Right kidney (tissue), 1 donor: ENCODE results near the gene KRTAP4-11.
"Not testable (repeated sequence)": the region's sequence is repeated elsewhere in the genome, so short reads cannot be mapped to it uniquely, and the experiment has no call there.

Experiments
- DNase-seq: peaks from one replicate; pipeline ENCODE4 v3.0.0-alpha.2; 2016

Gene KRTAP4-11

GRCh38 chr17:41123991-41124371 is 5.8 kb upstream of the KRTAP4-11 start, which contains the start of gene KRTAP4-12:
Gene KRTAP4-12 (minus strand): TSS chr17:41124182. CDS start chr17:41124122, 60 bp downstream.
- DNase-seq: not testable (repeated sequence)

DNA sequence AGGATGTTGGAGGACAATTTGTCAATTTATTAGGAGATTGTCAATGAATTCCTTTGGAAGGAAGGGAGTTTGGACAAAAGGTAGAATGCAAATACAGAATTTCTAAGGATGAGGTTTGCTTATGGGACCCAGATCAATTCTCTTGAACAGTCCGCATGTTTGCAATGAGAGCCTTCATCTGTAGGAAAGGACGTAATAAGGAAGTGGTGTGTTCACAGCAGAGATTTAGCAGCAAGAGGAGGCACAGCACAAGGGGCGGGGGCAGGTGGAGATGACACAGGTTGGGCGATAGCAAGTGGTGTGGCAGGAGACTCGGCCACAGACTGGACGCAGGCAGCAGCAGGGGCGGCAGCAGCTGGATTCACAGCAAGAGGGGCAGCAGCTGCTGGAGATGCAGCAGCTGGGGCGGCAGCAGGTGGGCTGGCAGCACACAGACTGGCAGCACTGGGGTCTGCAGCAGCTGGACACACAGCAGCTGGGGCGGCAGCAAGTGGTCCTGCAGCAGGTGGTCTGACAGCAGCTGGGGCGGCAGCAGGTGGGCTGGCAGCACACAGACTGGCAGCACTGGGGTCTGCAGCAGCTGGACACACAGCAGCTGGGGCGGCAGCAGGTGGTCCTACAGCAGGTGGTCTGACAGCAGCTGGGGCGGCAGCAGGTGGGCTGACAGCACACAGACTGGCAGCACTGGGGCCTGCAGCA is 5.3 kb upstream of the KRTAP4-11 start:
- not testable (repeated sequence) for DNase-seq

- DNase-seq: no peak
Measured at GRCh38 chr17:41121742-41122141, 3.6 kb upstream of the KRTAP4-11 start.

GRCh38 chr17:41119696-41120690 is 1.8 kb upstream of the KRTAP4-11 start:
- not testable (repeated sequence) for DNase-seq

GRCh38 chr17:41118721-41119120 is 548 bp upstream of the KRTAP4-11 start:
- DNase-seq: no peak

DNA sequence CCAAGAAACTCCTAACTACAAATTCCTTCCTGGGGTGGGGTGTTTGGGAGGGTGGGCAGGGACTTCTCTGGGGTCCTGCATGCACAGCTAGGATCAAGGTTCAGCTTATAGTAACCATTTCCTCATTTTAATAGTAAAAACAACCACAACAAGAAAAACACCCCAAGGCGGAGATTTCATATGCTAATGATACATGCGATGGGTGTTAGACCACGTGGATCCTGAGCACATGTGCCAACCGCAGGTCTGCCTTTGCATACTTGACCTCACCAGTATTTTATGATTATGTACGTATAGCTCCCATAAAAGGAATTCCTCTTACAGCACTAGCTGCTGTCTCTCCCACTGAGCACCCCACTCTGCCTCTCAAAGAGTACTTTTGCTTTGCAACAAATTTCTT is 1.9 kb downstream of the KRTAP4-11 start:
- no peak for DNase-seq

DNA sequence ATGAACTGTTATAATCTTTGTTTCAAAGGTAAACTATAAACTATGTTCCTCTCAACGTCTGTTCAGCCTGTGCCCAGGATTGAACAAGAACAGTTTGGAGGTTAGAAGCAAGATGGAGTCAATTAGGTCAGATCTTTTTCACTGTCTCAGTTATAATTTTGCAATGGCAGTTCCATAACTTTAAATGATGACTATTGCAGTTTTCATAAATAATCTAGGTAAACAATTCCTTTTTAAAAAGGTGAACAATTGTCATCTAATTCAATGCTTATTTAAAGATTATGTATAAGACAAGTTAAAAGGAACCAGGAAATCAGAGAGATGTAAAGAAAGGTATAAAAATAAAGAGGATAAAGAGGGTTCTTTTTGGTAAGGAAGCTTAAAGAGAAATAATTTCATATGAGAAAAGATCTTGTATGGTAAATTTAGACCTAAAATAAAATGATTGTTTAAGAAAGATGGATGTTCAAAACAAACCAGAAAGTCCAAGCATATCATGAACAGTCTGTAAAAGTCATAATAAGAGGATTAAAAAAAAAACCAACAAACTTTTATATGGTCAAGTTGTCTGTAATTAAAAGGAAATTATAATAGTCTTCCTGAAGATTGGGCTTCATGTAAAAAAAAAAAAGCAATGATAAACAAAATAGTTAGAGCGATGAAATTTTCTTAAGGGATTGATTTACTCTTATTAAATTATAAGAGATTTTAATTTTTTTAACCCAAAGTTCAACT is 6.9 kb downstream of the KRTAP4-11 start:
- DNase-seq: no peak

DNA sequence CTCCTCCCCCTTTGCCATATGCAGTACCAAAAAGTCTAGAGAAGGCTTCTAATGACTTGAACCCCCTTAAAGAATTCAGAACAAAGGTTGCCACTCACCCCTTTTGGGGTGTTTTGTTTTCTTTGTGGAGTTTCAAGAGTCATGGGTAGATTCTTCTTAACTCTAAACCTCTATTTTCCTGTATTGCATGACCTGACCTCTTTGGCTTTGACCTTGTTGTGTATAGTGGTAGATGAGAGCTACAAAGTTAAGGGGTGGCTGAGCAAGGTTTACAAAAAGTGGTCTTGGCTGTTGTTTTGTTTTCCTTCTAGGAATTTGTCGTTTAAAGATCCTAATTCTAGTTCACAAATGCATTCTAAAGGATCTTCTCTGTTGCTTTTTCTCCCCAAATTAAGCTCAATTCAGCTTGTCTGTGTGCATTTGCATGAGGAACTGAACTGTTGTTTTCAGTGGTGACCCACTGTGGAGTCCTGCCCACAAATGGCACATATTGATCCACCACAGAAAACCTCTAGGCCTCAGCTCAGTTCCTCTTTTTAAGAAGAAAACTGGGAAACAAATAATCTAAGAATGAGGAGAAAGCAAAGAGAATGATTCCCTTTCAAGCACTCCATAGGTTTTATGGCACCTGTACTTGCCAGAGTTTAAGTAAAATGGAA is 9.3 kb downstream of the KRTAP4-11 start:
- DNase-seq: not testable (repeated sequence)

GRCh38 chr17:41107941-41108450 is 10.2 kb downstream of the KRTAP4-11 start:
- DNase-seq: no peak

DNA sequence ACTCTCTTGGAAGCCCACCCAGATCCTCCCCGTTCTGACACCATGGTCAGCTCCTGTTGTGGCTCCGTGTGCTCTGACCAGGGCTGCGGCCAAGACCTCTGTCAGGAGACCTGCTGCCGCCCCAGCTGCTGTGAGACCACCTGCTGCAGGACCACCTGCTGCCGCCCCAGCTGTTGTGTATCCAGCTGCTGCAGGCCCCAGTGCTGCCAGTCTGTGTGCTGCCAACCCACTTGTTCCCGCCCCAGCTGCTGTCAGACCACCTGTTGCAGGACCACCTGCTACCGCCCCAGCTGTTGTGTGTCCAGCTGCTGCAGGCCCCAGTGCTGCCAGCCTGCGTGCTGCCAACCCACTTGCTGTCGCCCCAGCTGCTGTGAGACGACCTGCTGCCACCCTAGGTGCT is 12.8 kb downstream of the KRTAP4-11 start, which contains the start of gene KRTAP4-9:
Gene KRTAP4-9, plus strand, starts transcription at position 43 of the 400 bp plus-strand sequence. Its CDS starts 0 bp downstream, at position 43.
- DNase-seq: not testable (repeated sequence)

DNA sequence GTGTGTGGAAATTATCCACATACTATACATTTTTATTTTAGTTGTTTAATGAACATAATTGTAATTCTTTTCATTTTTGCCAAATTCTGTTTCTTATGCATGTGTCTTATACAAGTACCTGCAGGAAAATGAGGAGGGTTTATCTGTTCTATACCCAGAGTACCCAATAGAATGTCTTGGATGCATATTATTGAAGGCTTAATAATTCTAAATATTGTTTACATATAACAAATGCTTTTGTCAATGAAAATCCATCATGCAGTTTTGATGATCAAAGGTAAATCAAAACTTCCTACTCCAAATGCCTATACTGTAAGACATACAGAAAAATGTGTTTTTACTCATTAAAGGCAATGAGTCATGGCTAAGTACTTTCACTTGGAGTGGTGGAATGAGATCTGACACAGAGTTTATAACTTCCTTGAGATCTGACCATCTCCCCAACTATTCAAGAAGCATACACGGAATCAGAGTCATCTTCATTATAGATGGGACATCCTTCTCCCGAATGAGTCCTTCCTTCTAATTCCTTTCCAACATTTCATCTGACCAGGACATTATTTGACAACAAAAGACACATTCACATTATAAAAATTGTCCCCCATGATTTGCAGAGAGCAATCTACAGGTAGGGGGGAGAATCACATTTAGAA is 13.7 kb downstream of the KRTAP4-11 start:
- DNase-seq: not testable (repeated sequence)

DNA sequence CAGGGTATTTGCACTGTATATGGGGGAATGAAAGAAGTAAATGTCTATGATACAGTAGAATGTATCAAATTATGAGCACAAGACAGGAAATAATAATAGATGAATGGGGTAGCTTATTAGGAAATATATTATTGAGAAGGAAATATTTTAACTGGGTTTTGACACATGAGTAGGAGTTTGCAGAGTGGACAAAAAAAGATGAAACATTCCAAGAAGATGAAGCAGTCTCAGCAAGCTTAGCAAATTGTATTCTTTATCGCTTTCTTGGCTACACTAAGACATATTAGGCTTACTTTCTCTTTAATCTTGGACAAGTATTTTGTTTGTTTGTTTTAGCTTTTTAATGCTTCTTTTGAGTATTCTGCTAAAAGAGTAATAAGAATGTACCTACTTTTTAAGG is 14.3 kb downstream of the KRTAP4-11 start:
- no peak for DNase-seq

- no peak for DNase-seq
Measured at GRCh38 chr17:41101586-41102259, 16.4 kb downstream of the KRTAP4-11 start, which contains the start of gene KRTAP4-16. Gene KRTAP4-16 (minus strand): TSS chr17:41102209. CDS start chr17:41102209, 0 bp downstream.

DNA sequence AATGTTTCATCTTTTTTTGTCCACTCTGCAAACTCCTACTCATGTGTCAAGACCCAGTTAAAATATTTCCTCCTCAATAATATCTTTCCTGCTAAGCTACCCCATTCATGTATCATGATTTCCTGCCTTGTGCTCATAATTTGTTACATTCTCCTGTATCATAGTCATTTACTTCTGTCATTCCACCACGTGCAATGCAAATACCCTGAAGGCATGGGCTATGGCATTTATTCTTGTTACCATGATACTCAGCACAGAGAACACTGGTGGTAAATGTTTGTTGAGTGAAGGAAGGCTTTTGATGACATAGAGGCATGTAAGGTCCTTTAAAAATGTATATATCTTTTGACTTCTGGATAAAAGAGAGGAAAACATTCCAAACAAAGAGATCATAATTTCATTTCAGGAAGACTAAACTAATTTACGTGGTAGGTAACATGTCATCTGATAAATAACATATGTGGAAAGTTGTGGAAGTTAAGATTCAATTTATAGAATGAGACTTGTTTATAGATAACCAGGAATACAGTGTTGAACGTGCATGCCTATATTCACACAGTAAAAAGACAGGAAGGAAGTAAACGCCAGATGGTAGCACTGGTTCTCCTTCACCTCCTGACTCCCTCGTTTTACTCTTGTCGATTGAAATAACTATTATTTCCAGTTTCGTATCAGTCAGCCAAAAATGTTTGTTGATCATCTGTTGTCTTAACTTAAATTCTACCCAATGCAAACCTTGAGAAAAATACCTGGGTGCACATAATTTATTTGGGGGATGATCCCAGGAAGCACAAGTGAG is 18.3 kb downstream of the KRTAP4-11 start:
- not testable (repeated sequence) for DNase-seq

DNA sequence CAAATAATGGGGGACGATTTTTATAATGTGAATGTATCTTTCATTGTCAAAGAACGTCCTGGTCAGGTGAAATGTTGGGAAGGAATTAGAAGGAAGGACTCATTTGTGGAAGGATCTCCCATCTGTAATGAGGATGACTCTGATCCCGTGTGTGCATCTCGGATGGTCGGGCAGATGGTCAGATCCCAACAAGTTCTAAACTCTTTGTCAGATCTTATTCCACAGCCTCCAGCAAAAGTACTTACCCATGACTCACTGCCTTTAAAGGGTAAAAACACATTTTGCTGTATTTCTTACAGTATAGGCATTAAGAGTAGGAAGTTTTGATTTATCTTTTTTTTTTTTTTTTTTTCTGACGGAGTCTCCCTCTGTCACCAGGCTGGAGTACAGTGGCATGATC is 19.7 kb downstream of the KRTAP4-11 start:
- DNase-seq: no peak

DNA sequence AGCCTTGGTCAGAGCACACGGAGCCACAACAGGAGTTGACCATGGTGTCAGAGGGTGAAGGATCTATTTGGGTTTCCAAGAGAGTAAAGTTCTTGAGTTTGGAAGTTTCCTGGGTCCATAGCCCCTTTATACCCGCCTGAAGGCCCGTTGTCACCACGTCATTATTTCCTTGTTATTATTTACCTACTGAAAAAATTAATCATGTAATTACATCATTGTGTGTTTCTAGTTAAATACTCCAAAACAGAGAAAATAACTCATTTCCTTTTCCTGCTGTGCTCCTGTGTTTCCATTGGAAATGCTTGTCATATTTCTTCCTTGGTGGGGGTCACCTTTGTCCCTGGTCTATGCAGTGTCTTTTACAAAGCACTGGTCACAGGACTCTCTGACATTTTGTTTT is 20.1 kb downstream of the KRTAP4-11 start, which contains the start of gene KRTAP4-8:
Gene KRTAP4-8, minus strand, starts transcription at position 101 of the 400 bp plus-strand sequence. Its CDS starts 58 bp downstream, at position 43.
- no peak for DNase-seq

DNA sequence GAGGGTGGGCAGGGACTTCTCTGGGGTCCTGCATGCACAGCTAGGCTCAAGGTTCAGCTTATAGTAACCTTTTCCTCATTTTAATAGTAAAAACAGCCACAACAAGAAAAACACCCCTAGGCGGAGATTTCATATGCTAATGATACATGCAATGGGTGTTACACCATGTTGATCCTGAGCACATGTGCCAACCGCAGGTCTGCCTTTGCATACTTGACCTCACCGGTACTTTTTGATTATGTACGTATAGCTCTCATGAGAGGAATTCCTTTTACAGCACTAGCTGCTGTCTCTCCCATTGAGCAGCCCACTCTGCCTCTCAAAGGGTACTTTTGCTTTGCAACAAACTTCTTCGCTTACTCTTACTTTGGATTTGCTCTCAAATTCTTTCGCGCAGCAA is 22.1 kb downstream of the KRTAP4-11 start:
- no peak for DNase-seq

- DNase-seq: not testable (repeated sequence)
Measured at GRCh38 chr17:41088760-41089352, 29.3 kb downstream of the KRTAP4-11 start.
